GM23338 (cell line): Measurements from ENCODE around the gene GTF3C5. TPM values are rescaled to one million over a fixed set of nuclear protein-coding genes. Genes with fewer than 3 reads are reported as not detected.

Source experiments
- ATAC-seq: fragments of 200-7000 bp; cut with Tn5 transposase; 3 replicates; pipeline ENCODE4 v1.9.1; 2020
- DNase-seq: peaks from one replicate; pipeline ENCODE4 v3.0.0-alpha.2; 2015; ENCODE audit warnings: low spot score
- H2AFZ ChIP-seq: fragments of 200-600 bp; sonication (generic); 2 replicates; pipeline ENCODE4 v1.8.0; 2016; ENCODE audit warnings: antibody characterized with exemption, mild to moderate bottlenecking, moderate library complexity
- H3F3A ChIP-seq: fragments of 200-600 bp; sonication (generic); replicated peaks from 2 replicates; pipeline ENCODE4 v1.8.0; 2017; ENCODE audit warnings: antibody characterized with exemption, mixed run types, low read depth
- H3K27ac ChIP-seq: fragments of 200-600 bp; sonication (generic); 2 replicates; pipeline ENCODE4 v1.6.1; 2016; ENCODE audit warnings: low read depth
- H3K27me3 ChIP-seq: fragments of 200-600 bp; sonication (generic); 2 replicates; pipeline ENCODE4 v1.8.0; 2016; ENCODE audit warnings: mild to moderate bottlenecking, mixed run types, moderate library complexity; ENCODE audit not compliant: insufficient read depth
- H3K36me3 ChIP-seq: fragments of 200-600 bp; sonication (generic); 2 replicates; pipeline ENCODE4 v1.8.0; 2016; ENCODE audit warnings: mild to moderate bottlenecking; ENCODE audit not compliant: insufficient read depth
- H3K4me1 ChIP-seq: fragments of 200-600 bp; sonication (generic); 2 replicates; pipeline ENCODE4 v1.8.0; 2016; ENCODE audit warnings: mild to moderate bottlenecking, moderate library complexity; ENCODE audit not compliant: insufficient read depth
- H3K4me2 ChIP-seq: fragments of 200-600 bp; sonication (generic); 2 replicates; pipeline ENCODE4 v1.7.1; 2017; ENCODE audit warnings: mixed run types
- H3K4me3 ChIP-seq: fragments of 200-600 bp; sonication (generic); 2 replicates; pipeline ENCODE4 v1.6.1; 2016; ENCODE audit warnings: mixed run types
- H3K79me2 ChIP-seq: fragments of 200-600 bp; sonication (generic); replicated peaks from 2 replicates; pipeline ENCODE4 v1.8.0; 2017; ENCODE audit warnings: mild to moderate bottlenecking; ENCODE audit not compliant: insufficient read depth
- H3K9me2 ChIP-seq: fragments of 200-600 bp; sonication (generic); 2 replicates; pipeline ENCODE4 v1.8.0; 2017; ENCODE audit not compliant: insufficient read depth
- H4K20me1 ChIP-seq: fragments of 200-600 bp; sonication (generic); replicated peaks from 2 replicates; pipeline ENCODE4 v1.8.0; 2017; ENCODE audit warnings: mild to moderate bottlenecking; ENCODE audit not compliant: insufficient read depth
- H3K27ac Mint-ChIP-seq: 2 replicates; pipeline ENCODE4 v1.8.0; 2020; ENCODE audit warnings: inconsistent platforms, mild to moderate bottlenecking, moderate library complexity, mixed read lengths
- H3K27me3 Mint-ChIP-seq: 3 replicates; pipeline ENCODE4 v1.8.0; 2022; ENCODE audit warnings: low read depth, mild to moderate bottlenecking, moderate library complexity, mixed read lengths, inconsistent platforms; ENCODE audit not compliant: insufficient read depth, poor library complexity
- H3K36me3 Mint-ChIP-seq: 3 replicates; pipeline ENCODE4 v1.8.0; 2021; ENCODE audit warnings: low read depth, mild to moderate bottlenecking, inconsistent platforms, moderate library complexity, mixed read lengths
- H3K4me1 Mint-ChIP-seq: 3 replicates; pipeline ENCODE4 v1.8.0; 2020; ENCODE audit warnings: mild to moderate bottlenecking, inconsistent platforms, mixed read lengths
- H3K4me3 Mint-ChIP-seq: 3 replicates; pipeline ENCODE4 v1.8.0; 2021; ENCODE audit warnings: moderate library complexity, mild to moderate bottlenecking, inconsistent platforms, mixed read lengths
- H3K9me3 Mint-ChIP-seq: 3 replicates; pipeline ENCODE4 v1.8.0; 2020; ENCODE audit warnings: moderate library complexity, mild to moderate bottlenecking, inconsistent platforms, mixed read lengths
- CREB1 ChIP-seq: fragments of 250-450 bp; sonication (Bioruptor Pico); IDR thresholded peaks from 2 replicates; pipeline ENCODE4 v1.5.0; 2020; ENCODE audit warnings: low read depth, mild to moderate bottlenecking, moderate library complexity
- NANOG ChIP-seq: IDR thresholded peaks from 2 replicates; pipeline ENCODE4 v1.6.1; 2016; ENCODE audit warnings: antibody characterized with exemption, borderline replicate concordance
- ZNF114 ChIP-seq: fragments of 250-450 bp; sonication (Bioruptor Pico); IDR thresholded peaks from 2 replicates; pipeline ENCODE4 v1.5.0; 2020; ENCODE audit warnings: mild to moderate bottlenecking, moderate library complexity
- ZNF462 ChIP-seq: fragments of 250-450 bp; sonication (Bioruptor Pico); IDR thresholded peaks from 2 replicates; pipeline ENCODE4 v1.5.0; 2020; ENCODE audit warnings: mild to moderate bottlenecking, moderate library complexity
- polyA plus RNA-seq: library from polyadenylated mRNA; unstranded; fragments of >200 nt; fragmentation: Nextera tagmentation; extraction: Ambion mirVana; gene quantifications from 2 replicates; pipeline ENCODE4 v1.2.1, GENCODE V29; 2016
- total RNA-seq: library from RNA; depleted of rRNA; stranded (reverse); fragments of >200 nt; shearing (Covaris generic); gene quantifications from 2 replicates; pipeline ENCODE4 v1.2.3, GENCODE V29; 2014
- TF ChIP-seq, protein P1 (sequence below): IDR thresholded peaks from one replicate; pipeline ENCODE4 v1.6.1; 2018; ENCODE audit warnings: antibody characterized with exemption; ENCODE audit not compliant: unreplicated experiment

GTF3C5 gene
- total and polyA plus RNA-seq, 2 experiments from 2014 or later, result 46.0 to 78.8 TPM

- no peak for TF ChIP-seq ZNF462 (CRISPR knock-in tag)
Observed at GRCh38 chr9:133088756-133089155, 58.0 kb downstream of the GTF3C5 start (continued).

GRCh38 chr9:133089271-133089671, 58.5 kb downstream of the GTF3C5 start:
- no peak for TF ChIP-seq CREB1
- TF ChIP-seq ZNF462 (CRISPR knock-in tag), result no peak
- no peak for TF ChIP-seq ZNF114 (CRISPR knock-in tag)
- TF ChIP-seq, protein P1, sequence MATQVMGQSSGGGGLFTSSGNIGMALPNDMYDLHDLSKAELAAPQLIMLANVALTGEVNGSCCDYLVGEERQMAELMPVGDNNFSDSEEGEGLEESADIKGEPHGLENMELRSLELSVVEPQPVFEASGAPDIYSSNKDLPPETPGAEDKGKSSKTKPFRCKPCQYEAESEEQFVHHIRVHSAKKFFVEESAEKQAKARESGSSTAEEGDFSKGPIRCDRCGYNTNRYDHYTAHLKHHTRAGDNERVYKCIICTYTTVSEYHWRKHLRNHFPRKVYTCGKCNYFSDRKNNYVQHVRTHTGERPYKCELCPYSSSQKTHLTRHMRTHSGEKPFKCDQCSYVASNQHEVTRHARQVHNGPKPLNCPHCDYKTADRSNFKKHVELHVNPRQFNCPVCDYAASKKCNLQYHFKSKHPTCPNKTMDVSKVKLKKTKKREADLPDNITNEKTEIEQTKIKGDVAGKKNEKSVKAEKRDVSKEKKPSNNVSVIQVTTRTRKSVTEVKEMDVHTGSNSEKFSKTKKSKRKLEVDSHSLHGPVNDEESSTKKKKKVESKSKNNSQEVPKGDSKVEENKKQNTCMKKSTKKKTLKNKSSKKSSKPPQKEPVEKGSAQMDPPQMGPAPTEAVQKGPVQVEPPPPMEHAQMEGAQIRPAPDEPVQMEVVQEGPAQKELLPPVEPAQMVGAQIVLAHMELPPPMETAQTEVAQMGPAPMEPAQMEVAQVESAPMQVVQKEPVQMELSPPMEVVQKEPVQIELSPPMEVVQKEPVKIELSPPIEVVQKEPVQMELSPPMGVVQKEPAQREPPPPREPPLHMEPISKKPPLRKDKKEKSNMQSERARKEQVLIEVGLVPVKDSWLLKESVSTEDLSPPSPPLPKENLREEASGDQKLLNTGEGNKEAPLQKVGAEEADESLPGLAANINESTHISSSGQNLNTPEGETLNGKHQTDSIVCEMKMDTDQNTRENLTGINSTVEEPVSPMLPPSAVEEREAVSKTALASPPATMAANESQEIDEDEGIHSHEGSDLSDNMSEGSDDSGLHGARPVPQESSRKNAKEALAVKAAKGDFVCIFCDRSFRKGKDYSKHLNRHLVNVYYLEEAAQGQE, result no peak
- TF ChIP-seq NANOG, result no peak
- no peaks in the 10 kb centered on the region for H3K4me1 ChIP-seq
- H3K36me3 Mint-ChIP-seq, result no peaks in the 10 kb centered on the region
- H3K36me3 ChIP-seq, result no peaks in the 10 kb centered on the region
- no peaks in the 10 kb centered on the region for H3F3A ChIP-seq
- no peak overlapping the region for H2AFZ ChIP-seq
- H4K20me1 ChIP-seq, result no peaks in the 10 kb centered on the region
- peak; percentile 34 for DNase-seq
- no peak overlapping the region for H3K4me3 Mint-ChIP-seq
- H3K9me3 Mint-ChIP-seq, result no peaks in the 10 kb centered on the region; the same call in 2 of the 3 replicates
- H3K4me3 ChIP-seq, result no peak overlapping the region
- no peaks in the 10 kb centered on the region for H3K79me2 ChIP-seq
- no peak overlapping the region for H3K27ac Mint-ChIP-seq
- H3K27ac ChIP-seq, result no peak overlapping the region
- H3K27me3 Mint-ChIP-seq, result no peaks in the 10 kb centered on the region
- H3K27me3 ChIP-seq, result no peaks in the 10 kb centered on the region
- H3K9me2 ChIP-seq, result no peaks in the 10 kb centered on the region
- no peak overlapping the region for H3K4me2 ChIP-seq
- H3K4me1 Mint-ChIP-seq, result no peaks in the 10 kb centered on the region
- peak; percentile 75 for ATAC-seq
